ENCODE results near the gene SLC6A20.
"Not testable (repeated sequence)": the region's sequence is repeated elsewhere in the genome, so short reads cannot be mapped to it uniquely, and the experiment has no call there.

SLC6A20 gene

GRCh38 chr3:45760878-45761711, 35.2 kb downstream of the SLC6A20 start:
- DNase-seq (ENCODE audit: low spot score): peak; percentile 52
- FAIRE-seq: no peak

GRCh38 chr3:45759851-45760250, 36.5 kb downstream of the SLC6A20 start:
- DNase-seq (ENCODE audit: low spot score): no peak
- FAIRE-seq: no peak

GRCh38 chr3:45758871-45759270, 37.5 kb downstream of the SLC6A20 start:
- no peak for FAIRE-seq
- no peak for DNase-seq (ENCODE audit: low spot score)

- DNase-seq (ENCODE audit: low spot score); FAIRE-seq: not testable (repeated sequence)
Observed at GRCh38 chr3:45757141-45757540, 39.2 kb downstream of the SLC6A20 start.

- no peak for FAIRE-seq
- no peak for DNase-seq (ENCODE audit: low spot score)
Observed at GRCh38 chr3:45756055-45756454, 40.3 kb downstream of the SLC6A20 start.

GRCh38 chr3:45754461-45754860, 41.9 kb downstream of the SLC6A20 start:
- FAIRE-seq: no peak

GRCh38 chr3:45753095-45753494, 43.2 kb downstream of the SLC6A20 start:
- no peak for FAIRE-seq
- no peak for DNase-seq (ENCODE audit: low spot score)

More at GRCh38 chr3:45754461-45754860, 41.9 kb downstream of the SLC6A20 start:
- DNase-seq (ENCODE audit: low spot score): no peak

GRCh38 chr3:45751537-45752242, 44.6 kb downstream of the SLC6A20 start:
- FAIRE-seq (no peak), DNase-seq (ENCODE audit: low spot score) (no peak)

- no peak for DNase-seq (ENCODE audit: low spot score)
- FAIRE-seq: no peak
Observed at GRCh38 chr3:45749880-45750279, 46.5 kb downstream of the SLC6A20 start.

- DNase-seq (ENCODE audit: low spot score); FAIRE-seq: not testable (repeated sequence)
Observed at GRCh38 chr3:45749036-45749600, 47.2 kb downstream of the SLC6A20 start.

GRCh38 chr3:45748068-45748467, 48.3 kb downstream of the SLC6A20 start:
- DNase-seq (ENCODE audit: low spot score): no peak
- no peak for FAIRE-seq

- DNase-seq (ENCODE audit: low spot score): no peak
- FAIRE-seq: no peak
Observed at GRCh38 chr3:45746777-45747622, 49.3 kb downstream of the SLC6A20 start.

- FAIRE-seq (no peak), DNase-seq (ENCODE audit: low spot score) (no peak)
Observed at GRCh38 chr3:45746165-45746776, 50.1 kb downstream of the SLC6A20 start.

- FAIRE-seq: no peak
- no peak for DNase-seq (ENCODE audit: low spot score)
Observed at GRCh38 chr3:45742461-45743089, 53.8 kb downstream of the SLC6A20 start.

- FAIRE-seq: no peak
- DNase-seq (ENCODE audit: low spot score): no peak
Observed at GRCh38 chr3:45741742-45742460, 54.4 kb downstream of the SLC6A20 start.

- DNase-seq (ENCODE audit: low spot score): no peak
- no peak for FAIRE-seq
Observed at GRCh38 chr3:45741247-45741646, 55.1 kb downstream of the SLC6A20 start.

GRCh38 chr3:45739991-45740390, 56.3 kb downstream of the SLC6A20 start:
- no peak for FAIRE-seq

GRCh38 chr3:45737234-45737633, 59.1 kb downstream of the SLC6A20 start:
- DNase-seq (ENCODE audit: low spot score) (no peak), FAIRE-seq (no peak)

More at GRCh38 chr3:45739991-45740390, 56.3 kb downstream of the SLC6A20 start:
- DNase-seq (ENCODE audit: low spot score): no peak

- FAIRE-seq (no peak), DNase-seq (ENCODE audit: low spot score) (no peak)
Observed at GRCh38 chr3:45736707-45737106, 59.6 kb downstream of the SLC6A20 start.
